ENCODE measurements around the gene SPTAN1. TPM values are rescaled to one million over a fixed set of nuclear protein-coding genes. Genes with fewer than 3 reads are reported as not detected.
"Not testable (repeated sequence)": the region's sequence is repeated elsewhere in the genome, so short reads cannot be mapped to it uniquely, and the experiment has no call there.

Gene SPTAN1
- total RNA-seq, 1 donor from 2014 or later = 286 TPM

- intact Hi-C loops (cut with micrococcal nuclease) = no loop called here
- Mint-ChIP-seq H3K27ac (peak overlapping the region; percentile 50), H3K27me3 (ENCODE audit: low read depth) (no peaks in the 10 kb centered on the region), H3K36me3 (ENCODE audit: low read depth) (peaks cover 6% of the 10 kb centered on the region), H3K4me3 (ENCODE audit: low read depth) (no peak overlapping the region), H3K9me3 (no peaks in the 10 kb centered on the region), H3K4me1 (ENCODE audit: low read depth) (no peaks in the 10 kb centered on the region)
- no peak for DNase-seq (ENCODE audit: low spot score)
These were observed 91.3 kb downstream of the SPTAN1 start for GRCh38 chr9:128643519-128644300.

GRCh38 chr9:128648206-128648605 is 95.8 kb downstream of the SPTAN1 start:
- H3K4me1 Mint-ChIP-seq (ENCODE audit: low read depth); H3K27me3 Mint-ChIP-seq (ENCODE audit: low read depth); H3K9me3 Mint-ChIP-seq; H3K36me3 Mint-ChIP-seq (ENCODE audit: low read depth); H3K4me3 Mint-ChIP-seq (ENCODE audit: low read depth); H3K27ac Mint-ChIP-seq; intact Hi-C loops (cut with micrococcal nuclease): not testable (repeated sequence)
- DNase-seq (ENCODE audit: low spot score) = peak; percentile 49

GRCh38 chr9:128651798-128652197 is 99.4 kb downstream of the SPTAN1 start:
- intact Hi-C loops (cut with micrococcal nuclease) = no loop called here
- Mint-ChIP-seq H3K9me3 (no peaks in the 10 kb centered on the region), H3K27ac (no peak overlapping the region), H3K4me3 (ENCODE audit: low read depth) (no peak overlapping the region), H3K27me3 (ENCODE audit: low read depth) (no peaks in the 10 kb centered on the region), H3K4me1 (ENCODE audit: low read depth) (no peaks in the 10 kb centered on the region), H3K36me3 (ENCODE audit: low read depth) (no peaks in the 10 kb centered on the region)
- DNase-seq (ENCODE audit: low spot score) = no peak

- no peaks in the 10 kb centered on the region for H3K9me3 Mint-ChIP-seq
- intact Hi-C loops (cut with micrococcal nuclease) = no loop called here
- no peak overlapping the region for H3K27ac Mint-ChIP-seq
- H3K36me3 Mint-ChIP-seq (ENCODE audit: low read depth) = no peaks in the 10 kb centered on the region
- H3K4me3 Mint-ChIP-seq (ENCODE audit: low read depth) = no peak overlapping the region
- H3K27me3 Mint-ChIP-seq (ENCODE audit: low read depth) = no peaks in the 10 kb centered on the region
- peaks cover 3% of the 10 kb centered on the region for H3K4me1 Mint-ChIP-seq (ENCODE audit: low read depth)
- no peak for DNase-seq (ENCODE audit: low spot score)
These were observed 101.5 kb downstream of the SPTAN1 start for GRCh38 chr9:128653908-128654307.

GRCh38 chr9:128654481-128654880 is 102.1 kb downstream of the SPTAN1 start:
- peaks cover 3% of the 10 kb centered on the region for H3K4me1 Mint-ChIP-seq (ENCODE audit: low read depth)
- peak overlapping the region; percentile 23 for H3K4me3 Mint-ChIP-seq (ENCODE audit: low read depth)
- H3K27ac Mint-ChIP-seq = no peak overlapping the region
- no peaks in the 10 kb centered on the region for H3K27me3 Mint-ChIP-seq (ENCODE audit: low read depth)
- intact Hi-C loops (cut with micrococcal nuclease) = no loop called here
- H3K36me3 Mint-ChIP-seq (ENCODE audit: low read depth) = no peaks in the 10 kb centered on the region
- no peaks in the 10 kb centered on the region for H3K9me3 Mint-ChIP-seq
- DNase-seq (ENCODE audit: low spot score) = no peak

GRCh38 chr9:128656416-128657343 is 104.3 kb downstream of the SPTAN1 start, which contains the start of gene DYNC2I2:
DYNC2I2 (minus strand) TSS chr9:128656847; CDS start chr9:128656726, 121 bp downstream.
- intact Hi-C loops (cut with micrococcal nuclease) = loop anchor here (2.0 kb wide), 1 partner anchor 32 kb away; the partner anchor contains the start of gene SET
- peaks cover 3% of the 10 kb centered on the region for H3K4me1 Mint-ChIP-seq (ENCODE audit: low read depth)
- H3K9me3 Mint-ChIP-seq = no peaks in the 10 kb centered on the region
- H3K36me3 Mint-ChIP-seq (ENCODE audit: low read depth) = no peaks in the 10 kb centered on the region
- H3K4me3 Mint-ChIP-seq (ENCODE audit: low read depth) = peak within 1 kb of the TSS; percentile 95
- peak within 1 kb of the TSS; percentile 100 for H3K27ac Mint-ChIP-seq
- no peaks in the 10 kb centered on the region for H3K27me3 Mint-ChIP-seq (ENCODE audit: low read depth)
- DNase-seq (ENCODE audit: low spot score) = peak; percentile 94

- Mint-ChIP-seq H3K4me1 (ENCODE audit: low read depth) (peaks cover 3% of the 10 kb centered on the region), H3K4me3 (ENCODE audit: low read depth) (peak overlapping the region; percentile 95), H3K27ac (peak overlapping the region; percentile 100), H3K27me3 (ENCODE audit: low read depth) (no peaks in the 10 kb centered on the region), H3K36me3 (ENCODE audit: low read depth) (no peaks in the 10 kb centered on the region), H3K9me3 (no peaks in the 10 kb centered on the region)
- intact Hi-C loops (cut with micrococcal nuclease) = loop anchor here (2.0 kb wide), 1 partner anchor 31 kb away; the partner anchor contains the start of gene SET
- DNase-seq (ENCODE audit: low spot score) = no peak
These were observed 104.9 kb downstream of the SPTAN1 start for GRCh38 chr9:128657344-128657704.

- no peaks in the 10 kb centered on the region for H3K27me3 Mint-ChIP-seq (ENCODE audit: low read depth)
- DNase-seq (ENCODE audit: low spot score) = no peak
- H3K36me3 Mint-ChIP-seq (ENCODE audit: low read depth) = no peaks in the 10 kb centered on the region
- H3K4me1 Mint-ChIP-seq (ENCODE audit: low read depth) = peaks cover 3% of the 10 kb centered on the region
- H3K27ac Mint-ChIP-seq = peak overlapping the region; percentile 100
- intact Hi-C loops (cut with micrococcal nuclease) = loop anchor here (2.0 kb wide), 1 partner anchor 31 kb away; the partner anchor contains the start of gene SET
- no peak overlapping the region for H3K4me3 Mint-ChIP-seq (ENCODE audit: low read depth)
- H3K9me3 Mint-ChIP-seq = no peaks in the 10 kb centered on the region
These were observed 105.4 kb downstream of the SPTAN1 start for GRCh38 chr9:128657796-128658195.

GRCh38 chr9:128666481-128666941 is 114.1 kb downstream of the SPTAN1 start:
- H3K27ac Mint-ChIP-seq; DNase-seq (ENCODE audit: low spot score); H3K9me3 Mint-ChIP-seq; H3K4me3 Mint-ChIP-seq (ENCODE audit: low read depth); intact Hi-C loops (cut with micrococcal nuclease); H3K4me1 Mint-ChIP-seq (ENCODE audit: low read depth); H3K36me3 Mint-ChIP-seq (ENCODE audit: low read depth); H3K27me3 Mint-ChIP-seq (ENCODE audit: low read depth): not testable (repeated sequence)

- Mint-ChIP-seq H3K4me3 (ENCODE audit: low read depth) (no peak overlapping the region), H3K4me1 (ENCODE audit: low read depth) (no peaks in the 10 kb centered on the region), H3K36me3 (ENCODE audit: low read depth) (no peaks in the 10 kb centered on the region), H3K27me3 (ENCODE audit: low read depth) (no peaks in the 10 kb centered on the region), H3K27ac (no peak overlapping the region), H3K9me3 (no peaks in the 10 kb centered on the region)
- intact Hi-C loops (cut with micrococcal nuclease) = no loop called here
- no peak for DNase-seq (ENCODE audit: low spot score)
These were observed 117.4 kb downstream of the SPTAN1 start for GRCh38 chr9:128669786-128670185.

GRCh38 chr9:128675382-128675781 is 123.0 kb downstream of the SPTAN1 start:
- Mint-ChIP-seq H3K4me1 (ENCODE audit: low read depth) (no peaks in the 10 kb centered on the region), H3K27ac (no peak overlapping the region), H3K36me3 (ENCODE audit: low read depth) (no peaks in the 10 kb centered on the region), H3K9me3 (no peaks in the 10 kb centered on the region), H3K4me3 (ENCODE audit: low read depth) (no peak overlapping the region), H3K27me3 (ENCODE audit: low read depth) (no peaks in the 10 kb centered on the region)
- intact Hi-C loops (cut with micrococcal nuclease) = no loop called here
- no peak for DNase-seq (ENCODE audit: low spot score)

GRCh38 chr9:128677794-128678193 is 125.4 kb downstream of the SPTAN1 start:
- peaks cover 3% of the 10 kb centered on the region for H3K4me1 Mint-ChIP-seq (ENCODE audit: low read depth)
- H3K27me3 Mint-ChIP-seq (ENCODE audit: low read depth) = no peaks in the 10 kb centered on the region
- H3K9me3 Mint-ChIP-seq = no peaks in the 10 kb centered on the region
- no peak for DNase-seq (ENCODE audit: low spot score)
- no peak overlapping the region for H3K4me3 Mint-ChIP-seq (ENCODE audit: low read depth)
- H3K36me3 Mint-ChIP-seq (ENCODE audit: low read depth) = no peaks in the 10 kb centered on the region
- intact Hi-C loops (cut with micrococcal nuclease) = no loop called here
- no peak overlapping the region for H3K27ac Mint-ChIP-seq

Data from activated T-helper 2 cell treated with anti-CD3 and anti-CD28 coated beads, Interferon-gamma antibody, Interleukin-2, Interleukin-4, amounts not matched to agents 10 μg/mL and 5 μg/mL and 100 μg/mL, durations not matched to agents 14 hours and 24 hours and 36 hours (primary cell).